Astrocyte (in vitro differentiated cells and primary cell): Measurements from ENCODE around the gene PACC1. TPM values are rescaled to one million over a fixed set of nuclear protein-coding genes. Genes with fewer than 3 reads are reported as not detected.

ENCODE experiments used
- DNase-seq: peaks from one replicate; pipeline ENCODE4 v3.0.0-alpha.2; 2010; ENCODE audit warnings: low read depth
- FAIRE-seq: peaks from 2 replicates; lab custom pipeline; 2011; peaks lifted over from hg19 to GRCh38; lab: Jason Lieb, UNC
- H2AFZ ChIP-seq: 2 replicates; pipeline ENCODE4 v1.6.0; 2012; ENCODE audit warnings: low read depth, low read length, inconsistent platforms
- H3K27ac ChIP-seq: 2 replicates; pipeline ENCODE4 v1.5.1; 2011; ENCODE audit warnings: low read depth, low read length, inconsistent platforms
- H3K27me3 ChIP-seq: 2 replicates; pipeline ENCODE4 v1.6.0; 2011; ENCODE audit warnings: low read length, inconsistent platforms; ENCODE audit not compliant: insufficient read depth
- H3K36me3 ChIP-seq: 2 replicates; pipeline ENCODE4 v1.5.1; 2011; ENCODE audit warnings: low read length, inconsistent platforms; ENCODE audit not compliant: insufficient read depth
- H3K4me1 ChIP-seq: 2 replicates; pipeline ENCODE4 v1.5.1; 2011; ENCODE audit warnings: low read length, inconsistent platforms; ENCODE audit not compliant: insufficient read depth
- H3K4me2 ChIP-seq: 2 replicates; pipeline ENCODE4 v1.6.0; 2012; ENCODE audit warnings: low read length, inconsistent platforms
- H3K4me3 ChIP-seq: 2 replicates; pipeline ENCODE4 v1.5.1; 2011; ENCODE audit warnings: low read depth, mild to moderate bottlenecking, low read length, inconsistent platforms; ENCODE audit not compliant: insufficient read depth
- H3K79me2 ChIP-seq: 2 replicates; pipeline ENCODE4 v1.6.0; 2012; ENCODE audit warnings: mild to moderate bottlenecking, low read length, inconsistent platforms; ENCODE audit not compliant: insufficient read depth
- H3K9ac ChIP-seq: 2 replicates; pipeline ENCODE4 v1.6.0; 2012; ENCODE audit warnings: mild to moderate bottlenecking, low read length, inconsistent platforms
- H3K9me3 ChIP-seq: 2 replicates; pipeline ENCODE4 v1.5.1; 2012; ENCODE audit warnings: low read depth, mild to moderate bottlenecking, low read length, inconsistent platforms; ENCODE audit not compliant: insufficient read depth
- H4K20me1 ChIP-seq: 2 replicates; pipeline ENCODE4 v1.6.0; 2012; ENCODE audit warnings: low read length, inconsistent platforms; ENCODE audit not compliant: insufficient read depth
- H3K27ac Mint-ChIP-seq: one replicate; pipeline ENCODE4 v1.8.0; 2021; ENCODE audit warnings: mild to moderate bottlenecking, mixed read lengths; ENCODE audit not compliant: unreplicated experiment
- H3K27me3 Mint-ChIP-seq: one replicate; pipeline ENCODE4 v1.8.0; 2021; ENCODE audit warnings: low read depth, mixed read lengths; ENCODE audit not compliant: unreplicated experiment
- H3K36me3 Mint-ChIP-seq: one replicate; pipeline ENCODE4 v1.8.0; 2021; ENCODE audit warnings: low read depth, mixed read lengths; ENCODE audit not compliant: unreplicated experiment
- H3K4me1 Mint-ChIP-seq: one replicate; pipeline ENCODE4 v1.8.0; 2021; ENCODE audit warnings: low read depth, mixed read lengths; ENCODE audit not compliant: unreplicated experiment
- H3K4me3 Mint-ChIP-seq: one replicate; pipeline ENCODE4 v1.8.0; 2021; ENCODE audit warnings: mild to moderate bottlenecking, moderate library complexity, mixed read lengths; ENCODE audit not compliant: unreplicated experiment
- H3K9me3 Mint-ChIP-seq: one replicate; pipeline ENCODE4 v1.8.0; 2021; ENCODE audit warnings: mild to moderate bottlenecking, mixed read lengths; ENCODE audit not compliant: unreplicated experiment
- CTCF ChIP-seq: IDR thresholded peaks from 2 replicates; pipeline ENCODE4 v1.5.1; 2011; ENCODE audit warnings: low read depth, mild to moderate bottlenecking, inconsistent platforms, low read length, moderate library complexity; ENCODE audit not compliant: insufficient read depth
- EZH2 ChIP-seq: IDR thresholded peaks from 2 replicates; pipeline ENCODE4 v1.6.1; 2012; ENCODE audit warnings: mild to moderate bottlenecking, low read length, inconsistent platforms; ENCODE audit not compliant: insufficient read depth
- total RNA-seq: library from RNA; stranded (reverse); gene quantifications from 2 replicates; pipeline ENCODE4 v1.2.1, GENCODE V29; 2021

PACC1 gene
- total RNA-seq, 1 donor from 2014 or later: 18.8 TPM

GRCh38 chr1:212437179-212437798 is 22.6 kb upstream of the PACC1 start:
- no peaks in the 10 kb centered on the region for H3K36me3 ChIP-seq
- H3K27me3 Mint-ChIP-seq: no peaks in the 10 kb centered on the region
- H3K4me1 Mint-ChIP-seq: peaks cover 4% of the 10 kb centered on the region
- H3K27ac Mint-ChIP-seq: no peak overlapping the region
- H3K9ac ChIP-seq: no peak overlapping the region
- no peaks in the 10 kb centered on the region for H3K9me3 Mint-ChIP-seq
- H3K4me1 ChIP-seq: peaks cover 8% of the 10 kb centered on the region
- peaks cover 18% of the 10 kb centered on the region for H3K79me2 ChIP-seq
- DNase-seq (no peak), FAIRE-seq (no peak)
- H4K20me1 ChIP-seq: peaks cover 42% of the 10 kb centered on the region
- no peak overlapping the region for H3K4me3 ChIP-seq
- no peaks in the 10 kb centered on the region for H3K9me3 ChIP-seq
- peaks cover 3% of the 10 kb centered on the region for H3K36me3 Mint-ChIP-seq
- H3K27ac ChIP-seq: no peak overlapping the region
- no peaks in the 10 kb centered on the region for H3K27me3 ChIP-seq
- TF ChIP-seq EZH2: no peak
- TF ChIP-seq CTCF: no peak
- H3K4me2 ChIP-seq: no peak overlapping the region
- H2AFZ ChIP-seq: no peak overlapping the region
- H3K4me3 Mint-ChIP-seq: no peak overlapping the region

DNA sequence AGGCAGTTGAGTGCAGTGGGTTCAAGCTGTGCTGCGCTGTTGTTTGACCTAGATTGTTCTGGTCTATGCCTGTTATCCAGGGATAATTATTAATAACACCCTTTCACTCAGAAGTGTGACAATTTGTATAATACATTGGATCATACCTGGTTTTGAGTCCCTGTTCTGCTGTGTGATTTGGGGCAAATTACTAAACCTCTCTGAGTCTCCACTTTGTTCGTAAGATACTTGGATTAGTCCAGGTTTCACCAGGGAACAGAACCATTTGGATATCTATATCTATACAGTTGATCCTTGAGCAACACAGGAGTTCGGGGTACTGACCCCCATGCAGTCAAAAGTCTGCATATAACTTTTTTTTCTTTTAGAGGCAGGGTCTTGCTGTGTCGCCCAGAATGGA is 20.3 kb upstream of the PACC1 start:
- Mint-ChIP-seq H3K27me3 (no peaks in the 10 kb centered on the region), H3K4me1 (peaks cover 15% of the 10 kb centered on the region), H3K9me3 (no peaks in the 10 kb centered on the region), H3K27ac (no peak overlapping the region), H3K4me3 (no peak overlapping the region), H3K36me3 (peaks cover 3% of the 10 kb centered on the region)
- H3K4me3 ChIP-seq: no peak overlapping the region
- peaks cover 11% of the 10 kb centered on the region for H3K79me2 ChIP-seq
- TF ChIP-seq CTCF (no peak), EZH2 (no peak)
- H3K36me3 ChIP-seq: no peaks in the 10 kb centered on the region
- no peak overlapping the region for H3K9ac ChIP-seq
- H4K20me1 ChIP-seq: peaks cover 34% of the 10 kb centered on the region
- no peak for DNase-seq
- H3K9me3 ChIP-seq: no peaks in the 10 kb centered on the region
- no peak overlapping the region for H3K4me2 ChIP-seq
- peaks cover 10% of the 10 kb centered on the region for H3K4me1 ChIP-seq
- H3K27me3 ChIP-seq: no peaks in the 10 kb centered on the region
- no peak overlapping the region for H2AFZ ChIP-seq
- FAIRE-seq: no peak
- no peak overlapping the region for H3K27ac ChIP-seq
